Measurements from ENCODE around the gene CYP46A1. TPM values are rescaled to one million over a fixed set of nuclear protein-coding genes. Genes with fewer than 3 reads are reported as not detected.

CYP46A1 gene
- polyA plus RNA-seq, 2 of the 4 experiments (the other 2 are of a cell fraction) = 0.06 to 0.13 TPM

DNA sequence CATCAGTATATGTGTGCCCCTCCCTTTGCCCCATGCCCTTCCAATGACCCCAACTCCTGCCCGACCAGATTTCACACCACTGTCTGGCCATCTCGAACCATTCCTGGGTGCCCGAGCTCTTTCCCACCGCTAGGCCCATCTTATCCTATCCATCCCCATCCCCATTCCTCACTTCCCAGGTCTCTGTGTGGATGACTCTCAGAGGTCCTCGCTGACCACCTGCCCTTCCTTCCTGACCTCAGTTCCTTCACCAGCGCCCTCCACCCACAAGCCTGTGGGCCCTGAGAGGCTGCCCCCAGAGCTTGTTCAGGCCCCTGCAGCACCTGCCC is 49.1 kb downstream of the CYP46A1 start:
- Histone ChIP-seq H3K9me3 (no peaks in the 10 kb centered on the region), H3K4me3 (no peak overlapping the region), H3K27ac (no peak overlapping the region), H3K4me1 (peaks cover 18% of the 10 kb centered on the region), H3K4me2 (no peak overlapping the region)
- FAIRE-seq (no peak), ATAC-seq (no peak), DNase-seq (ENCODE audit: low read depth in 1 of 2, low spot score in 1 of 2) (no peak)
- 73% methylated on average over 6 of the region's 6 CpGs for WGBS (ENCODE audit: missing lambda C conversion rate)
- TF ChIP-seq MYC (IDR thresholded peaks at IDR 0.05; ENCODE audit: borderline replicate concordance, low read length) (no peak), FOSB (CRISPR knock-in tag; IDR thresholded peaks at IDR 0.05) (no peak), ZC3H11A (IDR thresholded peaks at IDR 0.05) (no peak), EP300 (IDR thresholded peaks at IDR 0.05) (no peak), CEBPB (IDR thresholded peaks at IDR 0.05) (no peak), KDM5A (IDR thresholded peaks at IDR 0.05) (no peak), CHD4 (IDR thresholded peaks at IDR 0.05; ENCODE audit: borderline replicate concordance) (no peak), FOXS1 (CRISPR knock-in tag; IDR thresholded peaks at IDR 0.05) (no peak)
- ChIA-PET CTCF (interaction anchor here (0.7 to 19.6 kb wide), 7 partner anchors 20 to 162 kb away, joined by 3 to 263 read pairs (median 4); partner anchors contain the start of gene EML1), POLR2A (no interaction called here)

- peaks cover 21% of the 10 kb centered on the region for H3K4me1 ChIP-seq
- TF ChIP-seq RCOR1 (IDR thresholded peaks at IDR 0.05; ENCODE audit: low read depth, low read length) (no peak), EHF (CRISPR knock-in tag; IDR thresholded peaks at IDR 0.05) (no peak), CHD4 (IDR thresholded peaks at IDR 0.05; ENCODE audit: borderline replicate concordance) (no peak), CBX8 (IDR thresholded peaks at IDR 0.05) (no peak), TP53 (CRISPR knock-in tag; IDR thresholded peaks at IDR 0.05) (no peak), POLR2AphosphoS2 (conservative IDR thresholded peaks at IDR 0.05; ENCODE audit: low read length) (no peak), ZC3H11A (IDR thresholded peaks at IDR 0.05) (no peak), REST (IDR thresholded peaks at IDR 0.05) (no peak), HOXA7 (CRISPR knock-in tag; IDR thresholded peaks at IDR 0.05) (no peak), HES2 (IDR thresholded peaks at IDR 0.05) (no peak), PBX3 (IDR thresholded peaks at IDR 0.05) (no peak), SREBF2 (IDR thresholded peaks at IDR 0.05) (no peak), MAZ (IDR thresholded peaks at IDR 0.05; ENCODE audit: borderline replicate concordance, low read depth, low read length) (no peak), JUNB (IDR thresholded peaks at IDR 0.05) (no peak), FOSL2 (IDR thresholded peaks at IDR 0.05) (no peak), FOSL2 (CRISPR knock-in tag; IDR thresholded peaks at IDR 0.05) (no peak)
- TF ChIP-seq, protein P1, sequence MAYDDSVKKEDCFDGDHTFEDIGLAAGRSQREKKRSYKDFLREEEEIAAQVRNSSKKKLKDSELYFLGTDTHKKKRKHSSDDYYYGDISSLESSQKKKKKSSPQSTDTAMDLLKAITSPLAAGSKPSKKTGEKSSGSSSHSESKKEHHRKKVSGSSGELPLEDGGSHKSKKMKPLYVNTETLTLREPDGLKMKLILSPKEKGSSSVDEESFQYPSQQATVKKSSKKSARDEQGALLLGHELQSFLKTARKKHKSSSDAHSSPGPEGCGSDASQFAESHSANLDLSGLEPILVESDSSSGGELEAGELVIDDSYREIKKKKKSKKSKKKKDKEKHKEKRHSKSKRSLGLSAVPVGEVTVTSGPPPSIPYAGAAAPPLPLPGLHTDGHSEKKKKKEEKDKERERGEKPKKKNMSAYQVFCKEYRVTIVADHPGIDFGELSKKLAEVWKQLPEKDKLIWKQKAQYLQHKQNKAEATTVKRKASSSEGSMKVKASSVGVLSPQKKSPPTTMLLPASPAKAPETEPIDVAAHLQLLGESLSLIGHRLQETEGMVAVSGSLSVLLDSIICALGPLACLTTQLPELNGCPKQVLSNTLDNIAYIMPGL (CRISPR knock-in tag; IDR thresholded peaks at IDR 0.05; ENCODE audit: borderline replicate concordance) = no peak
- TF ChIP-seq, protein P2, sequence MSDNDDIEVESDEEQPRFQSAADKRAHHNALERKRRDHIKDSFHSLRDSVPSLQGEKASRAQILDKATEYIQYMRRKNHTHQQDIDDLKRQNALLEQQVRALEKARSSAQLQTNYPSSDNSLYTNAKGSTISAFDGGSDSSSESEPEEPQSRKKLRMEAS (IDR thresholded peaks at IDR 0.05) = no peak
- FAIRE-seq (no peak), DNase-seq (ENCODE audit: low read depth in 1 of 2, low spot score in 1 of 2) (no peak), ATAC-seq (no peak)
- no peak overlapping the region for H3K4me3 ChIP-seq
- ChIA-PET POLR2A (no interaction called here), CTCF (interaction anchor here (0.5 to 19.6 kb wide), 7 partner anchors 19 to 153 kb away, joined by 3 to 263 read pairs (median 5); partner anchors contain the start of gene CYP46A1)
- no peak overlapping the region for H3K27ac ChIP-seq
- no peak overlapping the region for H3K4me2 ChIP-seq
- 88% methylated on average over 23 of the region's 26 CpGs for WGBS (ENCODE audit: missing lambda C conversion rate)
- H3K9me3 ChIP-seq = no peaks in the 10 kb centered on the region
These were observed 49.7 kb downstream of the CYP46A1 start for GRCh38 chr14:99733540-99734405.
